ENCODE measurements around the gene CACNB4. TPM values are rescaled to one million over a fixed set of nuclear protein-coding genes. Genes with fewer than 3 reads are reported as not detected.

Gene CACNB4
- polyA plus RNA-seq, 1 of the 3 experiments (the other 2 are of a cell fraction) = 0.18 TPM

GRCh38 chr2:152126664-152127063 lies 27.8 kb upstream of the CACNB4 start:
- TF ChIP-seq NFIC (IDR thresholded peaks at IDR 0.05; ENCODE audit: borderline replicate concordance) (no peak), TCF12 (IDR thresholded peaks at IDR 0.05) (no peak), SIN3A (IDR thresholded peaks at IDR 0.05; ENCODE audit: borderline replicate concordance, low read depth, low read length) (no peak), TEAD4 (IDR thresholded peaks at IDR 0.05; ENCODE audit: borderline replicate concordance, insufficient read depth) (no peak), TAF1 (IDR thresholded peaks at IDR 0.05; ENCODE audit: borderline replicate concordance, low read depth, low read length) (no peak), ZBTB33 (IDR thresholded peaks at IDR 0.05; ENCODE audit: borderline replicate concordance, low read depth) (no peak)
- CTCF ChIA-PET = no interaction called here
- H3K4me1 ChIP-seq (ENCODE audit: control insufficient read depth in 1 of 2, insufficient read depth in 2 of 2, low read depth in 1 of 2, low read length in 1 of 2) = peaks cover 0 to 3% of the 10 kb centered on the region in 2 experiments; a peak in 1 of 4 replicates
- H2AFZ ChIP-seq (ENCODE audit: low read depth) = no peak overlapping the region
- 80% methylated on average over 4 of the region's 4 CpGs for WGBS (ENCODE audit: low lambda C conversion rate)
- H3K9me2 ChIP-seq = no peaks in the 10 kb centered on the region; the same call in 1 of the 2 replicates
- H3K27me3 ChIP-seq (ENCODE audit: insufficient read depth) = no peaks in the 10 kb centered on the region
- H3K9ac ChIP-seq = no peak overlapping the region
- no peak overlapping the region for H3K4me3 ChIP-seq (ENCODE audit: low read depth in 2 of 2, low read length in 1 of 2)
- H3K9me3 ChIP-seq = no peaks in the 10 kb centered on the region
- H3F3A ChIP-seq (replicated peaks; ENCODE audit: insufficient read depth) = no peaks in the 10 kb centered on the region
- H4K20me1 ChIP-seq (ENCODE audit: insufficient read depth) = no peaks in the 10 kb centered on the region
- POLR2A ChIA-PET = no interaction called here
- H3K79me2 ChIP-seq (ENCODE audit: insufficient read depth) = no peaks in the 10 kb centered on the region
- no peak overlapping the region for H3K4me2 ChIP-seq
- H3K36me3 ChIP-seq (replicated peaks in 1 of 2; ENCODE audit: control insufficient read depth in 1 of 2, insufficient read depth in 2 of 2, low read length in 1 of 2) = peaks cover 16 to 31% of the 10 kb centered on the region in 2 experiments
- no peak for DNase-seq
- no peak overlapping the region for H3K27ac ChIP-seq (ENCODE audit: low read depth in 2 of 2, low read length in 1 of 2)

GRCh38 chr2:152122161-152122560 lies 23.3 kb upstream of the CACNB4 start:
- no peaks in the 10 kb centered on the region; the same call in 1 of the 2 replicates for H3K9me2 ChIP-seq
- H3K4me2 ChIP-seq = no peak overlapping the region
- ChIA-PET POLR2A (no interaction called here), CTCF (interaction anchor here (1.8 to 2.4 kb wide), 2 partner anchors 53 to 86 kb away, joined by 5 to 10 read pairs; partner anchors contain the start of gene STAM2)
- H3K4me3 ChIP-seq (ENCODE audit: low read depth in 2 of 2, low read length in 1 of 2) = no peak overlapping the region
- peaks cover 0 to 3% of the 10 kb centered on the region in 2 experiments; a peak in 1 of 4 replicates for H3K4me1 ChIP-seq (ENCODE audit: control insufficient read depth in 1 of 2, insufficient read depth in 2 of 2, low read depth in 1 of 2, low read length in 1 of 2)
- no peaks in the 10 kb centered on the region for H3K9me3 ChIP-seq
- H3F3A ChIP-seq (replicated peaks; ENCODE audit: insufficient read depth) = no peaks in the 10 kb centered on the region
- no peaks in the 10 kb centered on the region for H3K27me3 ChIP-seq (ENCODE audit: insufficient read depth)
- H4K20me1 ChIP-seq (ENCODE audit: insufficient read depth) = no peaks in the 10 kb centered on the region
- no peak overlapping the region for H3K9ac ChIP-seq
- 90% methylated on average over 2 of the region's 2 CpGs for WGBS (ENCODE audit: low lambda C conversion rate)
- no peak overlapping the region for H3K27ac ChIP-seq (ENCODE audit: low read depth in 2 of 2, low read length in 1 of 2)
- H3K79me2 ChIP-seq (ENCODE audit: insufficient read depth) = no peaks in the 10 kb centered on the region
- no peak for DNase-seq
- no peak overlapping the region for H2AFZ ChIP-seq (ENCODE audit: low read depth)
- peaks cover 19 to 25% of the 10 kb centered on the region in 2 experiments for H3K36me3 ChIP-seq (replicated peaks in 1 of 2; ENCODE audit: control insufficient read depth in 1 of 2, insufficient read depth in 2 of 2, low read length in 1 of 2)
- TF ChIP-seq REST (IDR thresholded peaks at IDR 0.05; ENCODE audit: low read depth, low read length) = no peak
- TF ChIP-seq RXRA (IDR thresholded peaks at IDR 0.05; ENCODE audit: borderline replicate concordance, low read depth) = no peak

Data from SK-N-SH (cell line).